Stimulated activated CD8-positive, alpha-beta memory T cell treated with anti-CD3 and anti-CD28 coated beads, Interleukin-12 subunit alpha, Interleukin-12 subunit beta, amount 100 ng/mL, for 1 hour (primary cell): Measurements from ENCODE around the gene CTDSPL.

Experiments
- DNase-seq: peaks from one replicate; pipeline ENCODE4 v3.0.0-alpha.2; 2020; ENCODE audit warnings: low read depth

Gene CTDSPL

GRCh38 chr3:37891227-37891626 is 29.5 kb downstream of the CTDSPL start:
- DNase-seq, result no peak

- DNase-seq, result no peak
These were observed 31.4 kb downstream of the CTDSPL start for GRCh38 chr3:37892927-37893600.

- DNase-seq, result no peak
These were observed 35.1 kb downstream of the CTDSPL start for GRCh38 chr3:37896827-37897226.

GRCh38 chr3:37897763-37898162 is 36.1 kb downstream of the CTDSPL start:
- no peak for DNase-seq

GRCh38 chr3:37898424-37898823 is 36.7 kb downstream of the CTDSPL start:
- no peak for DNase-seq

GRCh38 chr3:37899101-37899707 is 37.5 kb downstream of the CTDSPL start:
- no peak for DNase-seq

GRCh38 chr3:37899711-37900306 is 38.1 kb downstream of the CTDSPL start:
- no peak for DNase-seq

GRCh38 chr3:37901721-37902120 is 40.0 kb downstream of the CTDSPL start:
- DNase-seq, result no peak

- DNase-seq, result no peak
These were observed 41.0 kb downstream of the CTDSPL start for GRCh38 chr3:37902674-37903073.

- no peak for DNase-seq
These were observed 41.6 kb downstream of the CTDSPL start for GRCh38 chr3:37903320-37903719.

GRCh38 chr3:37903734-37904133 is 42.1 kb downstream of the CTDSPL start:
- no peak for DNase-seq

- no peak for DNase-seq
These were observed 42.9 kb downstream of the CTDSPL start for GRCh38 chr3:37904601-37905000.

- no peak for DNase-seq
These were observed 43.7 kb downstream of the CTDSPL start for GRCh38 chr3:37905346-37905745.

- DNase-seq, result no peak
These were observed 44.5 kb downstream of the CTDSPL start for GRCh38 chr3:37905987-37906674.

GRCh38 chr3:37906734-37907282 is 45.1 kb downstream of the CTDSPL start:
- DNase-seq, result no peak

- no peak for DNase-seq
These were observed 45.7 kb downstream of the CTDSPL start for GRCh38 chr3:37907371-37907770.

GRCh38 chr3:37907906-37908305 is 46.2 kb downstream of the CTDSPL start:
- no peak for DNase-seq

- DNase-seq, result no peak
These were observed 47.6 kb downstream of the CTDSPL start for GRCh38 chr3:37909067-37909911.

GRCh38 chr3:37910671-37911400 is 49.2 kb downstream of the CTDSPL start:
- DNase-seq, result no peak

- DNase-seq, result no peak
These were observed 50.5 kb downstream of the CTDSPL start for GRCh38 chr3:37912052-37912733.
